HFFc6 (cell line): ENCODE measurements around the gene XRCC3. TPM values are rescaled to one million over a fixed set of nuclear protein-coding genes. Genes with fewer than 3 reads are reported as not detected.

ENCODE experiments used
- DNase-seq: peaks from one replicate; pipeline ENCODE4 v3.0.0-alpha.2; 2018
- H3K27ac Mint-ChIP-seq: 2 replicates; pipeline ENCODE4 v1.8.0; 2020; ENCODE audit warnings: mild to moderate bottlenecking, mixed read lengths
- H3K27me3 Mint-ChIP-seq: 2 replicates; pipeline ENCODE4 v1.8.0; 2021; ENCODE audit warnings: mild to moderate bottlenecking, moderate library complexity, mixed read lengths; ENCODE audit not compliant: insufficient read depth
- H3K36me3 Mint-ChIP-seq: 2 replicates; pipeline ENCODE4 v1.8.0; 2021; ENCODE audit warnings: low read depth, mixed read lengths
- H3K4me1 Mint-ChIP-seq: 2 replicates; pipeline ENCODE4 v1.8.0; 2020; ENCODE audit warnings: low read depth, mixed read lengths
- H3K4me3 Mint-ChIP-seq: 2 replicates; pipeline ENCODE4 v1.8.0; 2020; ENCODE audit warnings: mild to moderate bottlenecking, moderate library complexity, mixed read lengths
- H3K9me3 Mint-ChIP-seq: 2 replicates; pipeline ENCODE4 v1.8.0; 2020; ENCODE audit warnings: mild to moderate bottlenecking, mixed read lengths
- CTCF ChIP-seq: fragments of 200-600 bp; sonication (generic); IDR thresholded peaks from 2 replicates; pipeline ENCODE4 v1.5.0; 2021; ENCODE audit warnings: antibody characterized with exemption, mild to moderate bottlenecking
- total RNA-seq, 6 experiments: library from RNA; stranded (reverse); fragmentation: NEBNext Ultra II Directional; extraction: Animal tissue kit (Norgen Biotek cat#: 25700); gene quantifications; 2 replicates in 1 of 6; 3 replicates in 5 of 6; pipeline ENCODE4 v1.2.3, GENCODE V29; 2021

The XRCC3 gene
- total RNA-seq, 6 experiments from 2014 or later: 7.3 to 15.7 (median 13.4) TPM

- no peak overlapping the region for H3K27ac Mint-ChIP-seq
- H3K4me1 Mint-ChIP-seq: no peaks in the 10 kb centered on the region; the same call in 1 of the 2 replicates
- DNase-seq: no peak
- no peaks in the 10 kb centered on the region for H3K9me3 Mint-ChIP-seq
- TF ChIP-seq CTCF: no peak
- no peak overlapping the region for H3K4me3 Mint-ChIP-seq
- peaks cover 7% of the 10 kb centered on the region; the same call in 1 of the 2 replicates for H3K36me3 Mint-ChIP-seq
- no peaks in the 10 kb centered on the region; the same call in 1 of the 2 replicates for H3K27me3 Mint-ChIP-seq
Measured at GRCh38 chr14:103728141-103728540, 12.9 kb upstream of the XRCC3 start.

DNA sequence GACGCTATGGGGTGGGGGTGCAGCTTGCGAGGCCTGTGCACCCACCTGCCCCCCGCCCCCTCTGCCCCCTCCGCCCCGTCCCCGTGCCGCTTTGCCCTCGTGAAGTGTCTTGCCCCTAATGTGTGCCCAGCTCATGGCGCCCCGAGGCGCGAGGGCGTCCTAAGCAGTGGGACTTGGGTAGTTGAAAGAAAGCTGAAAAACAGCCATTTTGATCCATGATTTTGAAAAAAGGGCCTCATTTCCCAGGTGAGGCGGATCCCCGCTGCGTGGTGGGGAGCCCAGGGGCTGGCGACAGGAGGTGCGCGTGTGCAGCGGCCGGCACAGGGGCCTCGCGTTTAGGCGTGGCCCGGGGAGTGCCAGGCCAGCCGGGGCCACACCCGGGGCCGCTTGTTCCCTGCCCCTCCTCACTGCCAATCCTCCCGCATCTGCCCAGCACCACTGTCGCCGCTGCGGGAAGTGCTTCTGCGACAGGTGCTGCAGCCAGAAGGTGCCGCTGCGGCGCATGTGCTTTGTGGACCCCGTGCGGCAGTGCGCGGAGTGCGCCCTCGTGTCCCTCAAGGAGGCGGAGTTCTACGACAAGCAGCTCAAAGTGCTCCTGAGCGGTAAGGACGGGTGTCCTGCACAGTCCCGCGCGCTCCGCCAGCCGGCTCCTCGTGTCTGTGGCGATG is 12.2 kb upstream of the XRCC3 start:
- no peak for DNase-seq
- Mint-ChIP-seq H3K36me3 (peaks cover 7% of the 10 kb centered on the region; the same call in 1 of the 2 replicates), H3K27me3 (no peaks in the 10 kb centered on the region; the same call in 1 of the 2 replicates), H3K4me1 (no peaks in the 10 kb centered on the region; the same call in 1 of the 2 replicates), H3K4me3 (no peak overlapping the region), H3K27ac (no peak overlapping the region), H3K9me3 (no peaks in the 10 kb centered on the region)
- no peak for TF ChIP-seq CTCF

GRCh38 chr14:103726474-103726873 is 11.2 kb upstream of the XRCC3 start:
- Mint-ChIP-seq H3K36me3 (peaks cover 7% of the 10 kb centered on the region; the same call in 1 of the 2 replicates), H3K9me3 (no peaks in the 10 kb centered on the region), H3K4me3 (no peak overlapping the region), H3K27ac (no peak overlapping the region), H3K27me3 (no peaks in the 10 kb centered on the region; the same call in 1 of the 2 replicates), H3K4me1 (peaks cover 5% of the 10 kb centered on the region)
- no peak for TF ChIP-seq CTCF
- DNase-seq: no peak

GRCh38 chr14:103725739-103726395 is 10.6 kb upstream of the XRCC3 start:
- H3K4me3 Mint-ChIP-seq: no peak overlapping the region
- TF ChIP-seq CTCF: no peak
- DNase-seq: no peak
- H3K4me1 Mint-ChIP-seq: peaks cover 8% of the 10 kb centered on the region
- no peak overlapping the region for H3K27ac Mint-ChIP-seq
- no peaks in the 10 kb centered on the region; the same call in 1 of the 2 replicates for H3K27me3 Mint-ChIP-seq
- no peaks in the 10 kb centered on the region for H3K9me3 Mint-ChIP-seq
- peaks cover 7% of the 10 kb centered on the region; the same call in 1 of the 2 replicates for H3K36me3 Mint-ChIP-seq

DNA sequence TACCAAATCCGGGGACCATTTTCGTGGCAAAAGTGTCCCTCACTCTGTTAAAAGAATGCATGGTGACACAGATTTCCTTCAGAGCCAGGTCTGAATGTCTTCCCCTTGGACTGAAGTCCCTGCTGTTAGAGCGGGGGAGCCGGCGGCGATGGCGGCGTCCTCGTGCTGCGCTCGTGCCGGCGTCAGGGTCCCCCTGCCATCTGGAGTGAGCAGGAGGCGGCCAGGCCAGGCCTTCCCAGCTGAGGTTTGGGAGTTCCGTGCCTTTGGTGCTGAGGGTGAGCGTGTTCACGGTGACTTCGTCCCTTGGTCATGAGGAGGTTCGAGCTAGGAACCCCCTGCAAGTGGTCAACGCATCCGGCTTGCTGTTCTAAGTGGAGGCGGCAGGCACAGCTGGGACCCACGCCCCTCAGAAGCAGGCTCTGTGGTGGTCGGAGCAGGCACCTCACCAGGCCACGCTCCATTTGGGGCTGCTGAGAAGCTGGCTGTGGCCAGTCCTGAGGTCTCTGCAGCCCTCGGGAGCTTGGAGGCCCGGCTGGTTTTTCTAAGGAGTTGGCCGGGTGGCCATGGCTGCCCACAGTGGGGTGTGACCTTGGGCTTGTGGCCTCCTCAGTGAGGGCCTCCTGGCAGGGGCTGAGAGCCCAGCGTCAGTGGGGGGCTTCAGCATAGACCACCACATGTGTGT is 9.9 kb upstream of the XRCC3 start:
- H3K36me3 Mint-ChIP-seq: peaks cover 7% of the 10 kb centered on the region; the same call in 1 of the 2 replicates
- no peak overlapping the region for H3K27ac Mint-ChIP-seq
- H3K4me3 Mint-ChIP-seq: no peak overlapping the region
- H3K9me3 Mint-ChIP-seq: no peaks in the 10 kb centered on the region
- no peaks in the 10 kb centered on the region; the same call in 1 of the 2 replicates for H3K27me3 Mint-ChIP-seq
- no peak for TF ChIP-seq CTCF
- DNase-seq: no peak
- peaks cover 8% of the 10 kb centered on the region for H3K4me1 Mint-ChIP-seq
